Left hindlimb (tissue), 1 donor: ENCODE data around the gene VPS8.

Experiments
- DNase-seq: peaks from one replicate; pipeline ENCODE4 v3.0.0-alpha.2; 2018

Gene VPS8

GRCh38 chr3:185066251-185066650, 254.3 kb downstream of the VPS8 start:
- DNase-seq, result no peak

- no peak for DNase-seq
Measured at GRCh38 chr3:185067173-185067572, 255.2 kb downstream of the VPS8 start.

GRCh38 chr3:185069037-185070030, 257.4 kb downstream of the VPS8 start:
- no peak for DNase-seq

- DNase-seq, result no peak
Measured at GRCh38 chr3:185070491-185071286, 258.7 kb downstream of the VPS8 start.

- no peak for DNase-seq
Measured at GRCh38 chr3:185071287-185071800, 259.4 kb downstream of the VPS8 start.

- DNase-seq, result no peak
Measured at GRCh38 chr3:185075547-185075946, 263.6 kb downstream of the VPS8 start.

GRCh38 chr3:185076219-185076618, 264.3 kb downstream of the VPS8 start:
- DNase-seq, result no peak

- no peak for DNase-seq
Measured at GRCh38 chr3:185079625-185080024, 267.7 kb downstream of the VPS8 start.

- DNase-seq, result no peak
Measured at GRCh38 chr3:185081521-185081920, 269.6 kb downstream of the VPS8 start.

GRCh38 chr3:185082149-185082548, 270.2 kb downstream of the VPS8 start:
- no peak for DNase-seq

GRCh38 chr3:185082829-185083228, 270.9 kb downstream of the VPS8 start:
- DNase-seq, result no peak

GRCh38 chr3:185084402-185084801, 272.4 kb downstream of the VPS8 start:
- DNase-seq, result no peak

- no peak for DNase-seq
Measured at GRCh38 chr3:185084901-185085300, 272.9 kb downstream of the VPS8 start.

- DNase-seq, result no peak
Measured at GRCh38 chr3:185087419-185087818, 275.5 kb downstream of the VPS8 start.

- DNase-seq, result no peak
Measured at GRCh38 chr3:185089343-185089742, 277.4 kb downstream of the VPS8 start.

- DNase-seq, result no peak
Measured at GRCh38 chr3:185089751-185090150, 277.8 kb downstream of the VPS8 start.

GRCh38 chr3:185090811-185091210, 278.8 kb downstream of the VPS8 start:
- DNase-seq, result no peak

- no peak for DNase-seq
Measured at GRCh38 chr3:185093116-185093515, 281.1 kb downstream of the VPS8 start.

GRCh38 chr3:185094697-185095096, 282.7 kb downstream of the VPS8 start:
- no peak for DNase-seq
